HepG2 (cell line): ENCODE measurements around the gene ZNF813. TPM values are rescaled to one million over a fixed set of nuclear protein-coding genes. Genes with fewer than 3 reads are reported as not detected.

Source experiments
- AKAP8 ChIP-seq: sonication (generic); formaldehyde crosslinking; IDR thresholded peaks from 2 replicates; pipeline ENCODE4 v1.5.1; 2020; ENCODE audit warnings: mild to moderate bottlenecking, missing genetic modification reagents
- ARID2 ChIP-seq: sonication (generic); formaldehyde crosslinking; IDR thresholded peaks from 2 replicates; pipeline ENCODE4 v1.8.1; 2022; ENCODE audit warnings: mild to moderate bottlenecking, missing genetic modification reagents, borderline replicate concordance
- ELF4 ChIP-seq: sonication (generic); formaldehyde crosslinking; IDR thresholded peaks from 2 replicates; pipeline ENCODE4 v1.5.0; 2020; ENCODE audit warnings: missing genetic modification reagents, mild to moderate bottlenecking, moderate library complexity, borderline replicate concordance
- GABPB1 ChIP-seq: IDR thresholded peaks from 2 replicates; pipeline ENCODE4 v1.6.1; 2016; ENCODE audit warnings: mild to moderate bottlenecking, missing genetic modification reagents, moderate library complexity, missing compliant biosample characterization
- HDAC2 ChIP-seq: sonication (generic); formaldehyde crosslinking; IDR thresholded peaks from 2 replicates; pipeline ENCODE4 v1.4.0; 2020; ENCODE audit warnings: missing genetic modification reagents
- SKI ChIP-seq: fragments of 450-650 bp; IDR thresholded peaks from one replicate; pipeline ENCODE4 v1.6.1; 2018; ENCODE audit warnings: mild to moderate bottlenecking; ENCODE audit not compliant: partially characterized antibody
- SP140L ChIP-seq: sonication (generic); formaldehyde crosslinking; IDR thresholded peaks from 2 replicates; pipeline ENCODE4 v1.4.0; 2020; ENCODE audit warnings: missing genetic modification reagents, borderline replicate concordance
- TGIF2 ChIP-seq: IDR thresholded peaks from 2 replicates; pipeline ENCODE4 v1.6.1; 2016; ENCODE audit warnings: control low read depth, missing compliant biosample characterization
- ZNF230 ChIP-seq: sonication (generic); formaldehyde crosslinking; IDR thresholded peaks from 2 replicates; pipeline ENCODE4 v1.4.0; 2020; ENCODE audit warnings: mild to moderate bottlenecking, missing genetic modification reagents
- ZNF251 ChIP-seq: sonication (generic); formaldehyde crosslinking; IDR thresholded peaks from 2 replicates; pipeline ENCODE4 v1.9.0; 2021; ENCODE audit warnings: mild to moderate bottlenecking, missing genetic modification reagents
- ZNF296 ChIP-seq: sonication (generic); formaldehyde crosslinking; conservative IDR thresholded peaks from 2 replicates; pipeline ENCODE4 v1.5.0; 2020; ENCODE audit warnings: mild to moderate bottlenecking, missing genetic modification reagents
- ZNF354B ChIP-seq: sonication (generic); formaldehyde crosslinking; IDR thresholded peaks from 2 replicates; pipeline ENCODE4 v1.8.0; 2022; ENCODE audit warnings: mild to moderate bottlenecking, missing genetic modification reagents
- ZNF441 ChIP-seq: sonication (generic); formaldehyde crosslinking; IDR thresholded peaks from 2 replicates; pipeline ENCODE4 v1.7.0; 2021; ENCODE audit warnings: missing genetic modification reagents, borderline replicate concordance
- ZNF574 ChIP-seq: sonication (generic); formaldehyde crosslinking; IDR thresholded peaks from 2 replicates; pipeline ENCODE4 v1.4.0; 2020; ENCODE audit warnings: missing genetic modification reagents
- ZNF607 ChIP-seq: sonication (generic); formaldehyde crosslinking; IDR thresholded peaks from 2 replicates; pipeline ENCODE4 v1.5.1; 2020; ENCODE audit warnings: missing genetic modification reagents, mild to moderate bottlenecking, borderline replicate concordance
- ZNF687 ChIP-seq: sonication (generic); formaldehyde crosslinking; IDR thresholded peaks from 2 replicates; pipeline ENCODE4 v1.5.1; 2020; ENCODE audit warnings: mild to moderate bottlenecking, missing genetic modification reagents, moderate library complexity
- ZNF772 ChIP-seq: sonication (generic); formaldehyde crosslinking; IDR thresholded peaks from 2 replicates; pipeline ENCODE4 v1.5.0; 2020; ENCODE audit warnings: mild to moderate bottlenecking, missing genetic modification reagents
- ZNF782 ChIP-seq: sonication (generic); formaldehyde crosslinking; IDR thresholded peaks from 2 replicates; pipeline ENCODE4 v1.4.0; 2020; ENCODE audit warnings: missing genetic modification reagents, mild to moderate bottlenecking, borderline replicate concordance
- ZSCAN30 ChIP-seq: sonication (generic); formaldehyde crosslinking; IDR thresholded peaks from 2 replicates; pipeline ENCODE4 v1.5.0; 2020; ENCODE audit warnings: mild to moderate bottlenecking, missing genetic modification reagents
- polyA plus RNA-seq, 8 experiments: library from polyadenylated mRNA; depleted of rRNA in 3 of 8; stranded (reverse) in 7 of 8; unstranded in 1 of 8; fragments of >200 nt; fragmentation: Illumina TruSeq in 4 of 8; extraction: Trizol in 4 of 8; gene quantifications; 2 replicates each; pipeline versions ENCODE4 v1.2.1 to v1.2.3, GENCODE V29; 2011 to 2016; ENCODE audit warnings: low read depth in 4 of 8, missing spikeins in 1 of 8, mixed read lengths in 1 of 8; ENCODE audit not compliant: insufficient read depth in 1 of 8
- total RNA-seq, 5 experiments: library from RNA; depleted of rRNA; stranded (reverse); fragments of >200 nt; fragmentation: Illumina TruSeq; extraction: Trizol; gene quantifications; 2 replicates each; pipeline ENCODE4 v1.2.3, GENCODE V29; 2016; ENCODE audit warnings: low read depth in 1 of 5
- TF ChIP-seq, protein P1 (sequence below): sonication (generic); formaldehyde crosslinking; conservative IDR thresholded peaks from 2 replicates; pipeline ENCODE4 v1.8.0; 2022; ENCODE audit warnings: low read depth, missing genetic modification reagents

Gene ZNF813
- total and polyA plus RNA-seq, 2 of the 13 experiments (the other 11 are each of a cell fraction or from before 2014, with no cell fraction given) = 2.1 to 8.9 TPM

- peak; percentile 36; the same call in 1 of the 2 replicates for TF ChIP-seq HDAC2 (CRISPR knock-in tag)
- TF ChIP-seq AKAP8 = no peak
- peak; percentile 69; the same call in 1 of the 2 replicates for TF ChIP-seq TGIF2 (CRISPR knock-in tag)
- TF ChIP-seq ZNF354B (CRISPR knock-in tag) = no peak
- TF ChIP-seq ZNF772 (CRISPR knock-in tag) = no peak
- TF ChIP-seq ZNF687 (CRISPR knock-in tag) = peak; percentile 83
- TF ChIP-seq GABPB1 (CRISPR knock-in tag) = peak; percentile 72
- TF ChIP-seq ARID2 (CRISPR knock-in tag) = no peak
- no peak for TF ChIP-seq ZSCAN30 (CRISPR knock-in tag)
- TF ChIP-seq ZNF230 (CRISPR knock-in tag) = no peak
- no peak for TF ChIP-seq ZNF607 (CRISPR knock-in tag)
- TF ChIP-seq ZNF441 (CRISPR knock-in tag) = 0 out of 2 replicates have a peak, but pooled peaks have one; percentile 17
- TF ChIP-seq ZNF782 (CRISPR knock-in tag) = no peak
- TF ChIP-seq SP140L (CRISPR knock-in tag) = peak; percentile 49; the same call in 1 of the 2 replicates
- TF ChIP-seq ELF4 (CRISPR knock-in tag) = peak; percentile 56
- no peak for TF ChIP-seq ZNF296 (CRISPR knock-in tag)
- TF ChIP-seq ZNF251 = no peak
- peak; percentile 57; the same call in 1 of the 2 replicates for TF ChIP-seq ZNF574 (CRISPR knock-in tag)
- TF ChIP-seq, protein P1, sequence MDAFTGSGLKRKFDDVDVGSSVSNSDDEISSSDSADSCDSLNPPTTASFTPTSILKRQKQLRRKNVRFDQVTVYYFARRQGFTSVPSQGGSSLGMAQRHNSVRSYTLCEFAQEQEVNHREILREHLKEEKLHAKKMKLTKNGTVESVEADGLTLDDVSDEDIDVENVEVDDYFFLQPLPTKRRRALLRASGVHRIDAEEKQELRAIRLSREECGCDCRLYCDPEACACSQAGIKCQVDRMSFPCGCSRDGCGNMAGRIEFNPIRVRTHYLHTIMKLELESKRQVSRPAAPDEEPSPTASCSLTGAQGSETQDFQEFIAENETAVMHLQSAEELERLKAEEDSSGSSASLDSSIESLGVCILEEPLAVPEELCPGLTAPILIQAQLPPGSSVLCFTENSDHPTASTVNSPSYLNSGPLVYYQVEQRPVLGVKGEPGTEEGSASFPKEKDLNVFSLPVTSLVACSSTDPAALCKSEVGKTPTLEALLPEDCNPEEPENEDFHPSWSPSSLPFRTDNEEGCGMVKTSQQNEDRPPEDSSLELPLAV (CRISPR knock-in tag) = no peak
- TF ChIP-seq SKI = no peak
These were observed at the start of gene ZNF813 (continued) for GRCh38 chr19:53467485-53468262.
